ENCODE measurements around the gene TMEM184B.
"Not testable (repeated sequence)": the region's sequence is repeated elsewhere in the genome, so short reads cannot be mapped to it uniquely, and the experiment has no call there.

Gene TMEM184B

DNA sequence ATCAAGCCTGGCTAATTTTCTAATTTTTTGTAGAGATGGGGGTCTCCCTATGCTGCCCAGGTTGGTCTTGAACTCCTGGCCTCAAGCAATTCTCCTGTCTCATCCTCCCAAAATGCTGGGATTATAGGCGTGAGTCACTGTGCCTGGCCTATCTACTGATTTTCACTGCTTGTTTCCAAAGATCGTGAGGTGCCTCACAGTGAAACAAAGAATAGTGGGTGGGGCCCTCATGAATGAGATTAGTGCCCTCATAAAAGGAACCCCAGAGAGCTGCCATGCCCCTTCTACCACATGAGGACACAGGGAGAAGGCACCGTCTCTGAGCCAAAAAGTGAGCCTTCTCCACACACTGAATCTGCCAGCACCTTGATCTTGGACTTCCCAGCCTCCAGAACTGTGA, 23.5 kb downstream of the TMEM184B start:
- DNase-seq (ENCODE audit: low read depth), result no peak

DNA sequence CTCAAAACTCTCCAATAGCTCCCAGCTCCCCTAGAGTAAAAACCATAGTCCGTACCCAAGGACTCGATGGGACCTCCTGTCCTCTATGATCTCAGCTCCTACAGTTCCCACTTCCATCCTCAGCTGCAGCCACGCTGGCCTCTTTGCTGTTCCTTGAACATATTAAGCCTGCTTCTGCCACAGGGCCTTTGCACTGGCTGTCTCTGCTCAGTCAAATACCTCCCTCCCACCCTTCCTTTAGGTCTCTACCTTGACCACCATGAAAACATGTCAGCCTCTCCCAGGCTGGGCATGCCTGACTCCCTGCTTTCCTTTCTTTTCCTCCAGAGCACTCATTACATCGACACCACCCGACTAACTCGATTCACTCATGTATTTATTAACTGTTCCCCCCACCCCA, 24.5 kb downstream of the TMEM184B start:
- DNase-seq (ENCODE audit: low read depth), result no peak

DNA sequence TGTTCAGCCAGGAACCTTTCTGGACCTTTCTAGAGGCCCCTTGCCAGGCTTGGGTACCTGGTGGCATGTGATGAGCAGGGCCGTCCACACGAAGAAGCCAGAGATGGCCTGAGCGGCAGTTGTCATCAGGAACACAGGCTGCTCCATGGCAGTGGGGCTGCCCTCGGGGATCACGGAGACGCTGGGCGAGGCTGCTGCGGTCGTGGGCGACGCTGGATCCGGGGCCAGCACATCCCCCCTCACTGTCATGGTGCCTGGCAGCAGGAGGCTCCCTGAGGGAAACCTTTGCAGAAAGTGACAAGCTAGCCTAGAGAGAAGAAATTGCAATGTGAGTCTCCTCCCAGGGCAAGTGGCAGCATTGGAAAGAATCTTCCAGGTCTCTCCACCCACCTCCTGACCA, 25.1 kb downstream of the TMEM184B start:
- DNase-seq (ENCODE audit: low read depth), result no peak

DNA sequence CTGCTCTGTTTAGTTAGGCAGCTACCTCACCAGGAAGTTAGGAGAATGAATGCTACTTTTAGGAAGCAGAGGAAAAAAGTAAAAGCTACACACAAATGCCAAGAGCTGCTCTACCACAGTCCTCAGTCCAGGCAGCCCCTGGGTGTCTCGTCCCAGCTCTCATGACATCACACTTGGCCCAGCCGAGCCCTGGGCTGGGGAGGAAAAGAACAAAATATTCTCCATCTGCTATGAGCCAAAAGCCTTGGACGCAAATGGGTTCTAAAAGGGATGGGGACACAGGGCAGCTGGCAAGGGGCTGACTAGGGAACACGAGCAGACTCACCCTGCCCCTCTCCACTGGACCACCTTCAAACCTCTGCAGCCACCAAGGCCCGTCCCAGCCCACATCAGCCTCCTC, 26.1 kb downstream of the TMEM184B start:
- DNase-seq (ENCODE audit: low read depth), result no peak

DNA sequence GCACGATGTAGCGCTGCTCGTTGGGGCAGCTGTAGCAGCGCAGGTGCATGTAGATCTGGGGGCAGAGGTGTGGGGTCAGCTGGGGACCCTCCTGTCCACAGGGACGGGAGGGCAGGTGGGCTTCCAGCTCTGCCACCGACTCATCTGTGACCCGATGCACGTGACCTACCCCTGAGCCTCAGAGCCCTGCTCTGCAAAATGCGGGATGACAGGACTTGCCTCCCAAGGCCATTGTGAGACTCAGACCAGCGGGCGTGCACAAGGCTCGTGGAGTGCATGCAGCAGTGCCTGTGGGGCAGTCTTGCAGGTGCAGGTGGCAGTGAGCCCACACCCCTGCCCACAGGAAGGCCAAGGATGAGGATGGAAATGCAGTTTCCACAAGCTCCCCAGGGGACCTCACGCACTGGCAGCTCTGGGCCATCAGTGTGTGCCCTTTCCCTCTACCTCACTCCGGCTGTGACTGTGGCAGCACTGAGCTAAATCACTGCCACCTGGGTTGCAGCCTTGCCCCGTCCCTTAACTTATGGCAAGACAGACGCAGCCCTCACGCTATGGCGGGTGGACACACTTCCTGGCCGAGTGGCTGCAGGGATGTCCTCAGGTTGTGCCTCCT, 26.7 kb downstream of the TMEM184B start:
- DNase-seq (ENCODE audit: low read depth), result no peak

DNA sequence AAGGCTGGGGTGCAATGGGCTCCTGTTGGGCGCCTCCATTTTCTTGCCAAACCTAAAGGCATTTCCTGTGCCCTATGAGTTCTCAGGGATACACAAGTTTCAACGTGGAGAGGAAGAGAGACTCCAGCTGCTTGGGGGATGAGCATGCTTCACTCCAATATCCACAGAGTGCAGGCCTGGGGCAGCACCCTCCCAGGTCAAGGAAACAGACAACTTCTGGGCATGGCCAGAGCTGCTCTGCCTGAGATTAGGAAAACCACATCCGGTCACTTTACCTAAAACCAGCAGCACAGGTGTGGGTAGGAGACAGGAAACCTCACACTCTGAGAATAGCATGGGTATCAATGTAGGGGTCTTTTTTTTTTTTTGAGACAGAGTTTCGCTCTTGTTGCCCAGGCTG, 28.7 kb downstream of the TMEM184B start:
- DNase-seq (ENCODE audit: low read depth), result no peak

DNA sequence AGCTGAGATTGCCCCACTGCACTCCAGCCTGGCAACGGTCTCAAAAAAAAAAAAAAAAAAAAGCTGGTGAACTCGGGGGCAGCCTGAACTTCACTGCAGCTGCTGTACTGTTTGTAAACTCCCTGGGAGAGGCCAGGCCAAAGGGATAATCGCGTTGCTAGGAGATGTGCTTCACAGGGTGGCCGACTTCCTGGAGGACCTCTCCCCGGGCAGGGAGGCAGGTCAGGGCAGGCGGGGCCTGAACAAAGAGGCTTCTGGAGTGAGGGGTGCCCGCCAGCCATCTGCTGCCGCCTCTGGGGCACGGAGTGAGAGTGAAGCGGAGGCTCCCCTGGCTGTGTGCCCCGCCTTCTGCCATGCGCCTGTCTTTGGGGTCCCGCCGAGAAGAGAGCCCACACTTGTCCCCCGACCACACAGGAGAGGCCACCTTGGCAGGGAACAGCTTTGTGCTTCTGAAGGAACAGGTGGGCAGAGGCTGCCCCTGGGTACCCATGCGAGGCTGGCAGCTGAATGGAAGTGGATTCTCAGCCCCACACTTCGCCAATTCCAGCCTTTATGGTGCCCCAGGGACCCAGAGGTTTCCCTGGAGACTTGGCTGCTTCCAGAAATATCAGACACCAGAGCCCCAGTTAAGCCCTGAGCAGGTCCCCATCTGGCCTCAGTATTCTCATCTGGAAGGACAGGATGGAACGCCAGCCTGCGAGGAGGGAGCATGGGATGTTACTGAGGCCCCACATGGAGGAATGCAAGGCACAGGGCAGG, 29.6 kb downstream of the TMEM184B start:
- no peak for DNase-seq (ENCODE audit: low read depth)

DNA sequence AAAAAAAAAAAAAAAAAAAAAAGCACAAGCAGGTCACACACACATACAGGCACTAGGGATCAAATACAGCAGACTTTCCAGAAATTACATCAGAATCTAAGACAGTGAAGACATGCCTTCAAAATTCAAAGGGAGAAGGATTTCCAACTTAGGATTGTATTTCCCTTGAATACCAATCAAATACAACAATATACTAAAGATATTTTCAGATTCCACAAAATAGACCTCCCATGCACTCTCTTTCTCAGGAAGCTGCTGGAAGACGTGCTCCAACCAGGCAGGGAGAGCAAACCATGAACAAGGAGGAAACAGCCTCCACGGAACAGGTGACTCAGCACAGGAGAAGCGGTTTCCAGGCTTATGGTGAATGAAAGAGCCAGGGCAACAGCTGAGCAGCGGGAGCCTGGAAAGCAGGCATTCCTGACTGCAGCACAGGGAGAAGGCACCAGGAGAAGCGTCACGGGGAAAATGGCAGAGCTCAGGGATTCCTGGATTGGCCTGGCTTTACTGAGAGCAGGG, 32.0 kb downstream of the TMEM184B start:
- peak; percentile 72 for DNase-seq (ENCODE audit: low read depth)

DNA sequence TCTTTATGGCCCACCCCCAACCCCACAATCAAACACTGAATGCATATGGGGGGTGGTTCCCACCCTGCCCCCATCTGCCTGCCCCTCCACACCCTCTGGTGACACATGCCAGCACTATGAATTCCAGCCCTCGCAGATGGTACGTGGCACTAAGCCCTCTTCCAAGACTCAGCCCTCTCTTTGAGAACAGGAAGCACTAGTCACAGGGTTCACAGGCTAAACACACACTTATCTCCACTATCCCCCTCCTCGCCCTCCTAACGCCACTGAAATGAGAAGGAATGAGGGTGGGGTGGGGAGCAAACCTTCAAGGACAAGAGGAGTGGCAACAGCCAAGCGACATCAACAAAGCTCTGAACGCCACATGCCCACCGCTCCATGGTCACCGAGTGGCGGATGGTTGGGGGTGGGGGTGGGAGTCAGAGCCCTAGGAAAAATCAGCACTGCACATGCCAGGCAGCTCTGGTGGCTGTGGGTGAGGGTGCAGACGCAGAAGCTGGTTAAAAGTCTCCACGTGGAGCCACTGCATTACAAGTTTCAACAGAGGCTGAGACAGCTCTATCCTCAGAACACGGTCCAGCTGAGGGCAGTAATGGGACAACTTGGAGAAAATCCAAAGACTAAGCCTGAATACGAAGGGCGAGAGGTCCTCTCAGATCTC, 33.6 kb downstream of the TMEM184B start:
- peak; percentile 82 for DNase-seq (ENCODE audit: low read depth)

DNA sequence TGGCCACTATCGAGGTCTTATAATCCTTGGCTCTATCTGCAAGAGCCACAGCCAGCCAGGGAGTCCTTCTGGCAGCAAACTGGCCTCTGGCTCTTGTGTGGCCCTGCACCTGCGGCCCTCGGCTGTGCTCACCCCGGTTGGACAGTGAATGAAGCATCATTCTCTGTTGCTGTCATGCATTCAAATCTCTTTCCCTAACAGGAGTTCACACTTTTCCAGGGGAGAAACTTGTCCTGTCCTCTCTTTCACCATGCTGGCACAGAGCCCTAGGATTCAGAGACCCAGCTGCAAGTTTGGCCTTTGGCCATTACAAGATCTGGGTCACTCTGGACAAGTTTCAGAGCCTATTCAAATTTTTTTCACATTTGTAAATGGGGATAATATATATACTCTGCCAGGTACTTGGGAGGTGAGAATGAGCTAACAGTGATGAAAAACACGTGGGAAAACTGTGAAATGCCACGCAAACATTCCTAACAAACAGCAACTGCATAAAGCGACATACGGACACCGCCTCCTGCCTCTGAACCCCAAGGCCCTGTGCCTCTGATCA, 34.2 kb downstream of the TMEM184B start:
- no peak for DNase-seq (ENCODE audit: low read depth)

DNA sequence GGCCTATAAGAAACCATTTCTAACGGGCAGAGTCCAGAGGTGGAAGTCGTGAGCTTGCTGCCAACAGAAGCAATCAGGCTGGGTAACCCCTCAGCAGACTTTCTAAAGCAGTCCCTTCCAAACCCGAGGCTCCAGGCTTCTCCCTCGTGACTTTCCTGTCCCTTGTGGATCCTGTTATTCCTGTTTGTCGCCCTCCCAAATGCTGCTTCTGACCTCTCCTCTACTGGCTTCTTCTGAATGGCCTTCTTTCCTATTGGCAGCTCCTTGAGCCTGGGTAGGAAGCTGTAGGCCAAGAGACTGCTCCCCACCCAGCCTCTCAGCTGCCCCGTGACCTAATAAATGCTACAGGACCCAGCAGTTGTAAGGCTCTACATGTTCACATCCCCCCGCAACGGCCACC, 36.0 kb downstream of the TMEM184B start:
- DNase-seq (ENCODE audit: low read depth), result no peak

DNA sequence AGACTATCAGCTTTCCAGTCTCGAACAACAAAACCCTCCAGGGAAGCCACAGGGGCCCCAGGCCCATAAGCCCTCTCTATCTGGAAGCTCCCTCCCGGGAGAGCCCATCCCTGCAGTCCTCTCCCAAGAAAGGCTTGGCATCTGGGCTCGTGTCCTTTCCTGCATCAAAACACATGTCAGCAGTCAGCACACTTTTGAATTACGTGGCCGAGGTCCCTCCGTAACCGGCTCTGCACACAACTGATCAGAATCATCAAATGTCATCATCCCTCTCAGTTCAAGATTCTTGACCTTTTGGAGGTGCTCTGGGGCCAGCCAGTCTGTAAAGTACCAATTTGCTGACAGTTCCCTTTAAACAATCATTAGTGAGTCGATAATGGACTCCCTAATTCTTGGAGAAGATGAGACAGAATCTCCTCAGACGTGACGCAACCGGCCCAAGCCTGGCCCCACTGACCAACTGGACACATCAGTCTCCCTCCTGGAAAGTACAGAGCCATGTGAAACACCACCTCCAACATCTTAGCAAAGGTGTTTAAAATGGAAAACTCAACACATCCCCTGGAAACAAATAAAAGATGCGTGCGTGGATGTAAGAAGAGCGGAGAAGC, 37.5 kb downstream of the TMEM184B start:
- DNase-seq (ENCODE audit: low read depth), result no peak

DNA sequence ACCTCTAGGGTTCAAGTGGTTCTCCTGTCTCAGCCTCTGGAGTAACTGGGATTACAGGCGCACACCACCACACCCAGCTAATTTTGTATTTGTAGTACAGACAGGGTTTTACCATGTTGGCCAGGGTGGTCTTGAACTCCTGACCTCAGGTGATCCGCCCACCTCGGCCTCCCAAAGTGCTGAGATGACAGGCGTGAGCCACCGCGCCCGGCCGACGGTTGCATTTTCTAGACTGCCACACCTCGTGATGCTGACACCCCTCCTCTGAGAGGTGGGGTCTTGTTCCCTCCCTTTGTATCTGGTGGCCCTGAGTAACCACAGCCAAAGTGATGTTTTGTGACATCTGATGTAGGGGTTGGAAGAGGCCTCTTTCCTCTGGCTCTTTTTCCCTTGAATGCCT, 39.0 kb downstream of the TMEM184B start:
- DNase-seq (ENCODE audit: low read depth), result not testable (repeated sequence)

DNA sequence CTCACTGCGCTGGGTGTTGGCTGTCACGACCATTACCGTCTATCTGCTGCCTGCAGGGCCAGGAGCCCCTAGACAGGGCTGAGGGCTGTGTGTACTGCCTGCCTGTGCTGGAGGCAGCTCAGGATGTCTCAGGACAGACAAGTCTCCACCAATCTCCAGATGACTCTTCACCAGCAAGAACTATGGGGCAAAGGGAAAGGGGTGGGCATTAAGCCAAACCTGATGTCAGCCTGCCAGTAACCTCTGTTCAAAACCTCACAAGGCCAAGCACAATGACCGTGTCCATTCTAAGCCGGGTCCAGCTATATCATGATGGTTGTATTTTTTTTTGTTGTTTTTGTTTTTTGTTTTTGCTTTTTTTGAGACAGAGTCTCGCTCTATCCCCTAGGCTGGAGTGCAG, 39.4 kb downstream of the TMEM184B start:
- no peak for DNase-seq (ENCODE audit: low read depth)

DNA sequence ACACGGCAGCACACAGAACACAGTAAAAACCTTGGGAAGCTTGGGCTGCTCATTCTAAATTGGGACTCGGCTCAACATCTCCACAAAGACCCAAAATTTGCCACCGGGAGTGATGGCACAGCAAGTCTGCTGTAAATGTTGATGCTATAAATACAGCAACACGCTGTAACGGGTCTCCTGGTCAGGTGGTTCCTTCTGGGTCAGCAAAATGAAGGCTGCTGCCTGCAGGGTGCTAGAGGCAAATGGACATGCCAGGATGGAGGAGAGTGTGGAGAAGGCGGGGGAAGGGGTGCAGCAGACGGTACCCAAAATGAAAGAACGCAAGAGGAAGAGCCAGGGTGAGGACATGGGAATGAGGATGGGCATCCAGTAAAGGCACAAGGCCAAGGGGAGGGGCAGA, 40.6 kb downstream of the TMEM184B start:
- no peak for DNase-seq (ENCODE audit: low read depth)

DNA sequence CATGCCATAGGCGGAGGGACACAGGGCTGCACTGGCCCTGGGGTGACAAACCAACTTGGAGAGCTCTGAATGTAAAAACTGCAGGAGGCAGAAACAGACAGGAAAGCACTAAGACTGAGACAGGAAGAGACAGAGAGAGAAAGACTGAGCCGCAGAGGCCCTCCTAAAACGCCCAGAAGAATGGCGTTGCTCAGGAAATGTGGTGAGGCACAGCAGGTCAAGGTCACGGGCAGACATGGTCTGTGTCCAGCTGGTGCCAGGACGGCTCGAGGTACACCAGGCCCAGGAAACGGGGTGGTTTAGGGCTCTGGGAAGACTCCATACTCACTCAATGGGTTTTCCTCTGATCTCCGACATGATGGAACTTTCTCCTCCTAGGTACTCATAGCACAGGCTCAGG, 41.9 kb downstream of the TMEM184B start:
- no peak for DNase-seq (ENCODE audit: low read depth)

DNA sequence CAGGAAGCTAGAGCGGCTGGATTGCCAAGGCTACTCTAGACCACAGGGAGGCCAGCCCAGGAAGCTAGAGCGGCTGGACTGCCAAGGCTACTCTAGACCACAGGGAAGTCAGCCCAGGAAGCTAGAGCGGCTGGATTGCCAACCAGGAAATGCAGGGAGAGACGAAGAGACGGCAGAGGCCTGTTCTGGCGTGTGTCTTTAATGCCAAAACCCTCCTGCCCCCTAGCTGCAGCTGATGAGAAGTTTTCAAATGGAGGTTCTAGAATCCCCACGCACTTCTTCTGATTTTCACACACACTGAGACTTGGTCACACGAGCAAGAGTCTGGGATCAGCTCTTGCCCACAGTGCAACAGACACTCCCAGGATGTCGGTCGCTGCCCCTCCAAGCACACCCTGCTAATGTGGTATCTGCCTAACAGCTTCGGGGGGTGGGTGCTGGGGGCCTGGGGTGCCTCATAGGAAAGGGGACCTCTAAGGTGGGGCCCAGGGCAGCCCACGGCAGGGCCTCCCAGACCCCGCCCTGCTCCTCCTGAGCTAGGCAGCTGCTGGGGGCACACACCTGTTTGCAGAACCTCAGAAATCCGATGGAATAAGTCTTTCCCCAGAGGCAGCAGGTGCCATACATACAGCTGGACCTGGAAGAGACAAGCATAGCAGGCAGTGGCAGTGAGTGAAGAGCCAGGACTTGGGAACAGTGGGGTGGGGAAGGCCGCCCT, 42.5 kb downstream of the TMEM184B start:
- no peak for DNase-seq (ENCODE audit: low read depth)

DNA sequence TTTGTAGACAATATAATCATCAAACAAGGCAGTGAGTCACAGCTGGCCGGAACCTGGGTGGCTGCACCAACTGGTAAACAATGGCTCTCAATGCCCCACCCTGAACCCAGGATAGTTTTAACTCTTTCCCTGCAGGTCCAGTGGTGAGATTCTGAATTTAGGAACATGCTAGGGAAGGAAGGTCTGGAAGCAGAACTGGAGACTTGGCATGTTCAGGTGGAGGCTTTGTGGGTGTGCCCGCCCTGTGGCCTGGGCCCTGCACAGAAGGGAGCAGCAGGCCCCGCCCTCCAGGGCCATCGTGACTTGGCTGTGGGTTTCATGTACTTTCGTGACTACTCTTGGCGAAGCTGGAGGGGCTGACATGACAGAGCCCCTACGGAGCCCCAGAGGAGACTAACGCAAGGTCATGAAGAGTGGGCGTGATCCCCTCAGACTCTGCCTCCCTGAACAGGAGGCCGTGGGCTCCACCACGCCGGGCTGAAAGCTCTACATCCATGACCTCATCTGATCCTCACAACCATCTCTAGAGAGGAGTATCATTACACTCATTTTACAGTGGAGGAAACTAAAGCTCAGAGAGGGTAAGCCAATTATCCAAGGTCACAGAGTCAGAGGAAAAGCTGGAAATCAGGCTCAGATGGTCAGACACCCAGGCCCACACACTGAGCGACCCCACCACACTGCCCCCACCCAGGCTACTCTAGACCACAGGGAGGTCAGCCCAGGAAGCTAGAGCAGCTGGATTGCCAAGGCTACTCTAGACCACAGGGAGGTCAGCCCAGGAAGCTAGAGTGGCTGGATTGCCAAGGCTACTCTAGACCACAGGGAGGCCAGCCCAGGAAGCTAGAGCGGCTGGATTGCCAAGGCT, 43.7 kb downstream of the TMEM184B start:
- DNase-seq (ENCODE audit: low read depth), result no peak

DNA sequence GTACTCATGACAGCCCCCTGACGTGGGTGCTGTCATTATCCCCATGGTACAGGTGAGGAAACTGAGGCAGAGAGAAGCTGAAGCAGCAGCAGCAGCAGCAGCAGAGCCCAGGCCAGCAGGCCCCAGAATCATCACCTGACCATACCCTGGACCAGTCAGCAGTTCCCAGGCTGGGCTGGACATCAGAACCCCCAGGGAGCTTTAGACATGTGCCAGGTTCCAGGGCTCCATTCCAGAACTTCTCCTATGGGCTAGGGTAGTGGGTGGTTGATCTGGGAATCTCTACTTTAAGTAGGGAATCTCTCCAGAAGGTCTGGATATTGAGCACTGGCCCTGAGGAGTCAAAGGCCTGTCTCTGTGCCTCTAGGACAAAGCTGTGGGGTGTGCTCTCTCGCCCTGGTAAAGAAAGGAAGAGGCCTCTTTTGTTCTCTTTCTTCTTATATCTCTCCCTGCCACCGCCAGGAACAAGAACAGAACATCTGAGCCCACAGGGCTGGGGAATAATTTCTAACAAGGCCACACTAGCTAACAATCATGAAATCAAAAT, 44.4 kb downstream of the TMEM184B start:
- DNase-seq (ENCODE audit: low read depth), result no peak

DNA sequence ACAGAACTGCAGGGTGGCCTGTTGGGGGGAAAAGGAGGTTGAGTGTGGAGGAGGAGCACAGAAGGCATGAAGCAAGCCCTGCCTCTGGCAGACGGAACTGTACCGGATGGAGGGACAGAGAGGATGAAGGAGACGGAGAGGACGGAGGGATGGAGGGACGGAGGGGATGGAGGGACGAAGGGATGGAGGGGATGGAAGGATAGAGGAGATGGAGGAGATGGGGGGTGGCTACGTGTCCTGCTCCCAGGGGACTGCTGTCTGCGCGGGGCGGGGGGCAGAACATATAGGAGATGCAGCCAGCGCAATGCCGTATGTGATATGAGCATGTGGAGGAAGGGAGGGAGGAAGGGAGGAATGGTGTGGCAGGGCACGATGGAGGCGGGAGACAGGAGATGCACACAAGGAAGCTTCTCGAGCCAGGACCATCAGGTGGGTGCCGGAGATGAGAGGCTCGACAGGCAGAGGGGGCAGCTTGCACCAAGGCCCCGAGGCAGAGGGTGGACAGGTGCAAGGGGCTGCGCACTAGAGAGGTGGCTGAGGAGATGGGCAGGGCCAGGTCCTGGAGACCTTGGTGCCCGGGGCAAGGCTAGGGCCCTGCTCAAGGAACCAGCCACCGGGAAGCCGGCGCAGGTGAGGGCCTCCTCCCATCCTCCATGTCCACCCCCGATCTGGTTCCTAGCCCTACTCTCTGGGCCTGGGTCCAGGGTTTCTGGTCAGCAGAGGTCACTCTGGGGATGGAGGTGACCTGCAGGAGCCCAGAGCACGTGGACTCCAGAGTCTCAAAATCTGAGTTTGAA, 45.8 kb downstream of the TMEM184B start:
- DNase-seq (ENCODE audit: low read depth), result no peak
